HG03135 (cell line): ENCODE data around the gene RNF13.
"Not testable (repeated sequence)": the region's sequence is repeated elsewhere in the genome, so short reads cannot be mapped to it uniquely, and the experiment has no call there.

Experiments
- ATAC-seq: cut with Tn5 transposase; IDR thresholded peaks from one replicate; pipeline ENCODE4 v1.9.1; 2021; ENCODE audit warnings: mild to moderate bottlenecking, moderate library complexity; ENCODE audit not compliant: unreplicated experiment

The RNF13 gene

GRCh38 chr3:149800693-149801092 lies 12.3 kb upstream of the RNF13 start:
- no peak for ATAC-seq

GRCh38 chr3:149801195-149801594 lies 11.8 kb upstream of the RNF13 start:
- no peak for ATAC-seq

- ATAC-seq, result no peak
Observed at GRCh38 chr3:149801639-149802038, 11.4 kb upstream of the RNF13 start.

- ATAC-seq, result no peak
Observed at GRCh38 chr3:149806171-149806778, 6.7 kb upstream of the RNF13 start.

- no peak for ATAC-seq
Observed at GRCh38 chr3:149808209-149808829, 4.7 kb upstream of the RNF13 start.

- ATAC-seq, result no peak
Observed at GRCh38 chr3:149809699-149810098, 3.3 kb upstream of the RNF13 start.

GRCh38 chr3:149810846-149811245 lies 2.2 kb upstream of the RNF13 start:
- ATAC-seq, result no peak

GRCh38 chr3:149812165-149812605 lies 830 bp upstream of the RNF13 start:
- no peak for ATAC-seq

- ATAC-seq, result peak; percentile 26
Observed at GRCh38 chr3:149813367-149814281, 609 bp downstream of the RNF13 start.

GRCh38 chr3:149815321-149815720 lies 2.3 kb downstream of the RNF13 start:
- no peak for ATAC-seq

- ATAC-seq, result no peak
Observed at GRCh38 chr3:149815728-149816127, 2.7 kb downstream of the RNF13 start.

- ATAC-seq, result no peak
Observed at GRCh38 chr3:149816311-149816710, 3.3 kb downstream of the RNF13 start.

GRCh38 chr3:149816986-149817385 lies 4.0 kb downstream of the RNF13 start:
- no peak for ATAC-seq

GRCh38 chr3:149819432-149819831 lies 6.4 kb downstream of the RNF13 start:
- no peak for ATAC-seq

- ATAC-seq, result no peak
Observed at GRCh38 chr3:149820183-149820582, 7.2 kb downstream of the RNF13 start.

- no peak for ATAC-seq
Observed at GRCh38 chr3:149826636-149827035, 13.6 kb downstream of the RNF13 start.

GRCh38 chr3:149828390-149828789 lies 15.4 kb downstream of the RNF13 start:
- ATAC-seq, result no peak

- not testable (repeated sequence) for ATAC-seq
Observed at GRCh38 chr3:149829631-149830030, 16.6 kb downstream of the RNF13 start.

- no peak for ATAC-seq
Observed at GRCh38 chr3:149830902-149831301, 17.9 kb downstream of the RNF13 start.

GRCh38 chr3:149831321-149831720 lies 18.3 kb downstream of the RNF13 start:
- no peak for ATAC-seq

- no peak for ATAC-seq
Observed at GRCh38 chr3:149832086-149832485, 19.1 kb downstream of the RNF13 start.

GRCh38 chr3:149833241-149833640 lies 20.2 kb downstream of the RNF13 start:
- no peak for ATAC-seq
